ENCODE data around the gene FAM117A. TPM values are rescaled to one million over a fixed set of nuclear protein-coding genes. Genes with fewer than 3 reads are reported as not detected.

Gene FAM117A
- 3.1 to 3.4 TPM (median 3.3 TPM) in 3 replicates for total RNA-seq
- long read RNA-seq, transcript FAM117A-201 (8 exons, 2,365 nt) = major isoform, 6 of 7 reads
- long read RNA-seq, partial matches to known transcripts = 0 of 7 reads
- long read RNA-seq, other reads (novel, unspliced or antisense) = 1 of 7 reads

GRCh38 chr17:49763735-49764558, at the start of gene FAM117A:
Gene FAM117A, minus strand, starts transcription at chr17:49764131. Its CDS starts 44 bp downstream, at chr17:49764087.
- Mint-ChIP-seq H3K27ac (ENCODE audit: unreplicated experiment) (peak within 1 kb of the TSS; percentile 37), H3K9me3 (ENCODE audit: low read depth) (no peaks in the 10 kb centered on the region), H3K4me1 (ENCODE audit: low read depth) (peaks cover 13% of the 10 kb centered on the region), H3K4me3 (ENCODE audit: unreplicated experiment) (peak within 1 kb of the TSS; percentile 82), H3K27me3 (ENCODE audit: low read depth) (peaks cover 21% of the 10 kb centered on the region), H3K36me3 (ENCODE audit: low read depth) (no peaks in the 10 kb centered on the region)
- TF ChIP-seq, protein P1, sequence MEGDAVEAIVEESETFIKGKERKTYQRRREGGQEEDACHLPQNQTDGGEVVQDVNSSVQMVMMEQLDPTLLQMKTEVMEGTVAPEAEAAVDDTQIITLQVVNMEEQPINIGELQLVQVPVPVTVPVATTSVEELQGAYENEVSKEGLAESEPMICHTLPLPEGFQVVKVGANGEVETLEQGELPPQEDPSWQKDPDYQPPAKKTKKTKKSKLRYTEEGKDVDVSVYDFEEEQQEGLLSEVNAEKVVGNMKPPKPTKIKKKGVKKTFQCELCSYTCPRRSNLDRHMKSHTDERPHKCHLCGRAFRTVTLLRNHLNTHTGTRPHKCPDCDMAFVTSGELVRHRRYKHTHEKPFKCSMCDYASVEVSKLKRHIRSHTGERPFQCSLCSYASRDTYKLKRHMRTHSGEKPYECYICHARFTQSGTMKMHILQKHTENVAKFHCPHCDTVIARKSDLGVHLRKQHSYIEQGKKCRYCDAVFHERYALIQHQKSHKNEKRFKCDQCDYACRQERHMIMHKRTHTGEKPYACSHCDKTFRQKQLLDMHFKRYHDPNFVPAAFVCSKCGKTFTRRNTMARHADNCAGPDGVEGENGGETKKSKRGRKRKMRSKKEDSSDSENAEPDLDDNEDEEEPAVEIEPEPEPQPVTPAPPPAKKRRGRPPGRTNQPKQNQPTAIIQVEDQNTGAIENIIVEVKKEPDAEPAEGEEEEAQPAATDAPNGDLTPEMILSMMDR (IDR thresholded peaks at IDR 0.05) = no peak
- peak; percentile 96 for DNase-seq (ENCODE audit: low spot score)

GRCh38 chr17:49809056-49809455, 45.1 kb upstream of the FAM117A start:
- H3K4me1 Mint-ChIP-seq (ENCODE audit: low read depth) = peaks cover 14% of the 10 kb centered on the region

GRCh38 chr17:49798738-49799137, 34.8 kb upstream of the FAM117A start:
- H3K4me3 Mint-ChIP-seq (ENCODE audit: unreplicated experiment) = no peak overlapping the region
- peaks cover 4% of the 10 kb centered on the region for H3K4me1 Mint-ChIP-seq (ENCODE audit: low read depth)
- peaks cover 22% of the 10 kb centered on the region for H3K36me3 Mint-ChIP-seq (ENCODE audit: low read depth)
- no peak overlapping the region for H3K27ac Mint-ChIP-seq (ENCODE audit: unreplicated experiment)
- DNase-seq (ENCODE audit: low spot score) = no peak
- H3K27me3 Mint-ChIP-seq (ENCODE audit: low read depth) = no peaks in the 10 kb centered on the region
- TF ChIP-seq, protein P1 (IDR thresholded peaks at IDR 0.05) = no peak
- H3K9me3 Mint-ChIP-seq (ENCODE audit: low read depth) = no peaks in the 10 kb centered on the region

More at GRCh38 chr17:49809056-49809455, 45.1 kb upstream of the FAM117A start:
- H3K36me3 Mint-ChIP-seq (ENCODE audit: low read depth) = peaks cover 33% of the 10 kb centered on the region
- H3K9me3 Mint-ChIP-seq (ENCODE audit: low read depth) = no peaks in the 10 kb centered on the region
- TF ChIP-seq, protein P1 (IDR thresholded peaks at IDR 0.05) = no peak
- no peak overlapping the region for H3K27ac Mint-ChIP-seq (ENCODE audit: unreplicated experiment)
- no peak for DNase-seq (ENCODE audit: low spot score)
- no peaks in the 10 kb centered on the region for H3K27me3 Mint-ChIP-seq (ENCODE audit: low read depth)
- no peak overlapping the region for H3K4me3 Mint-ChIP-seq (ENCODE audit: unreplicated experiment)

GRCh38 chr17:49798182-49798581, 34.3 kb upstream of the FAM117A start:
- H3K27ac Mint-ChIP-seq (ENCODE audit: unreplicated experiment) = no peak overlapping the region
- no peaks in the 10 kb centered on the region for H3K9me3 Mint-ChIP-seq (ENCODE audit: low read depth)

GRCh38 chr17:49795372-49795771, 31.4 kb upstream of the FAM117A start:
- DNase-seq (ENCODE audit: low spot score) = no peak
- Mint-ChIP-seq H3K4me1 (ENCODE audit: low read depth) (peaks cover 19% of the 10 kb centered on the region), H3K27me3 (ENCODE audit: low read depth) (no peaks in the 10 kb centered on the region), H3K4me3 (ENCODE audit: unreplicated experiment) (no peak overlapping the region), H3K9me3 (ENCODE audit: low read depth) (no peaks in the 10 kb centered on the region), H3K36me3 (ENCODE audit: low read depth) (peaks cover 27% of the 10 kb centered on the region), H3K27ac (ENCODE audit: unreplicated experiment) (no peak overlapping the region)
- TF ChIP-seq, protein P1 (IDR thresholded peaks at IDR 0.05) = no peak

More at GRCh38 chr17:49798182-49798581, 34.3 kb upstream of the FAM117A start:
- peaks cover 23% of the 10 kb centered on the region for H3K36me3 Mint-ChIP-seq (ENCODE audit: low read depth)
- H3K4me1 Mint-ChIP-seq (ENCODE audit: low read depth) = peaks cover 4% of the 10 kb centered on the region
- H3K27me3 Mint-ChIP-seq (ENCODE audit: low read depth) = no peaks in the 10 kb centered on the region
- TF ChIP-seq, protein P1 (IDR thresholded peaks at IDR 0.05) = no peak
- no peak overlapping the region for H3K4me3 Mint-ChIP-seq (ENCODE audit: unreplicated experiment)
- DNase-seq (ENCODE audit: low spot score) = no peak

All from chondrocyte (in vitro differentiated cells).